Adrenal gland (tissue), 5 donors: ENCODE measurements around the gene TBCC.

Experiments used
- CTCF ChIP-seq, 6 experiments: fragments of 450-650 bp in 4 of 6; fragments of 200-600 bp in 2 of 6; sonication (generic) in 1 of 6; IDR thresholded peaks; 1 replicate in 5 of 6; 2 replicates in 1 of 6; pipeline versions ENCODE4 v1.5.1 to v1.8.0; 2016 to 2021; ENCODE audit warnings: antibody characterized with exemption in 6 of 6, mild to moderate bottlenecking in 2 of 6, moderate library complexity in 1 of 6
- POLR2A ChIP-seq, 2 donors: fragments of 450-650 bp; IDR thresholded peaks; one replicate each; pipeline ENCODE4 v1.6.1; 2017; ENCODE audit warnings: antibody characterized with exemption in 2 of 2, mild to moderate bottlenecking in 2 of 2, moderate library complexity in 1 of 2
- donor health status: DM: no; HTN: no; CAD: no.

DNA sequence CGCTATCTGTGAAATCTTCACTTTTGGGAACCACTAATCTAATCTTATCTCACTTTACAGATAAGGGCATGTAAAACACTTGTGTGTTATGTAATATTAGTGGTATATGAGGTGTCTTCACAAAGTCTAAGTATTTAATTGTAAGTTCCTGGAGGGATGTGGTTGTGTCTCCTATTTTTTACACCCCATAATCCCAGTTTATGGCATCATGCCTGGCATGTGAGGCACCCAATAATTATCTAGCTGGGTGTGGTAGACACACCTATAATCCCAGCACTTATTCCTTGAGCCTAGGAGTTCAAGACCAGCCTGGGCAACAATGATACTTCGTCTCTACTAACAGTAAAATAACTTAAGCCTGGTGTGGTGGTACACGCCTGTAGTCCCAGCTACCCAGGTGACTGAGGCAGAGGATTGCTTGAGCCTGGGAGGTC, 16.5 kb upstream of the TBCC start:
- TF ChIP-seq CTCF (IDR thresholded peaks at IDR 0.05) (no peak), POLR2A (IDR thresholded peaks at IDR 0.05) (no peak)
